MM.1S (cell line): ENCODE measurements around the gene KLHL35.
A peak's percentile ranks its signal among the peaks of the same experiment; 100 is the strongest.

Source experiments
- EZH2 ChIP-seq: fragments of 300-600 bp; sonication (generic); optimal IDR thresholded peaks from 2 replicates; pipeline ENCODE3; 2017; ENCODE audit warnings: low read depth, mild to moderate bottlenecking, antibody characterized with exemption, low read length, mixed read lengths
- TF ChIP-seq, protein P1 (sequence below): fragments of 300-600 bp; sonication (generic); IDR thresholded peaks from 2 replicates; pipeline ENCODE4 v1.5.1; 2016; ENCODE audit warnings: antibody characterized with exemption, low read length, mixed read lengths

- TF ChIP-seq, protein P1, sequence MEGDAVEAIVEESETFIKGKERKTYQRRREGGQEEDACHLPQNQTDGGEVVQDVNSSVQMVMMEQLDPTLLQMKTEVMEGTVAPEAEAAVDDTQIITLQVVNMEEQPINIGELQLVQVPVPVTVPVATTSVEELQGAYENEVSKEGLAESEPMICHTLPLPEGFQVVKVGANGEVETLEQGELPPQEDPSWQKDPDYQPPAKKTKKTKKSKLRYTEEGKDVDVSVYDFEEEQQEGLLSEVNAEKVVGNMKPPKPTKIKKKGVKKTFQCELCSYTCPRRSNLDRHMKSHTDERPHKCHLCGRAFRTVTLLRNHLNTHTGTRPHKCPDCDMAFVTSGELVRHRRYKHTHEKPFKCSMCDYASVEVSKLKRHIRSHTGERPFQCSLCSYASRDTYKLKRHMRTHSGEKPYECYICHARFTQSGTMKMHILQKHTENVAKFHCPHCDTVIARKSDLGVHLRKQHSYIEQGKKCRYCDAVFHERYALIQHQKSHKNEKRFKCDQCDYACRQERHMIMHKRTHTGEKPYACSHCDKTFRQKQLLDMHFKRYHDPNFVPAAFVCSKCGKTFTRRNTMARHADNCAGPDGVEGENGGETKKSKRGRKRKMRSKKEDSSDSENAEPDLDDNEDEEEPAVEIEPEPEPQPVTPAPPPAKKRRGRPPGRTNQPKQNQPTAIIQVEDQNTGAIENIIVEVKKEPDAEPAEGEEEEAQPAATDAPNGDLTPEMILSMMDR, result peak; percentile 82
- TF ChIP-seq EZH2, result no peak
Observed at GRCh38 chr11:75388386-75389275, 44.4 kb downstream of the KLHL35 start.
